Thyroid gland (tissue), 4 donors: ENCODE measurements around the gene SATL1.

Experiments
- CTCF ChIP-seq, 6 experiments: fragments of 200-600 bp in 3 of 6; fragments of 450-650 bp in 3 of 6; sonication (generic) in 3 of 6; IDR thresholded peaks; one replicate each; pipeline ENCODE4 v1.5.1; 2016 to 2019; ENCODE audit warnings: antibody characterized with exemption in 6 of 6, mild to moderate bottlenecking in 2 of 6, inconsistent platforms in 1 of 6, moderate library complexity in 1 of 6
- POLR2A ChIP-seq, 2 donors: fragments of 450-650 bp; IDR thresholded peaks; one replicate each; pipeline ENCODE4 v1.6.1; 2017; ENCODE audit warnings: antibody characterized with exemption in 2 of 2, mild to moderate bottlenecking in 2 of 2, moderate library complexity in 1 of 2

- TF ChIP-seq CTCF (IDR thresholded peaks at IDR 0.05): no peak
- TF ChIP-seq POLR2A (IDR thresholded peaks at IDR 0.05): no peak
These were observed 129.8 kb downstream of the SATL1 start for GRCh38 chrX:85113746-85114145.
